Ureter (tissue), 1 donor: ENCODE data around the gene PTPN6. TPM values are rescaled to one million over a fixed set of nuclear protein-coding genes. Genes with fewer than 3 reads are reported as not detected.

Source experiments
- DNase-seq: peaks from one replicate; pipeline ENCODE4 v3.0.0-alpha.2; 2020; ENCODE audit warnings: low spot score
- total RNA-seq: library from RNA; stranded (reverse); gene quantifications from one replicate; pipeline ENCODE4 v1.2.4, GENCODE V29; 2023
- donor health status: DM: yes; HTN: yes; CAD: no.

Gene PTPN6
- total RNA-seq, 1 donor from 2014 or later, result 40.4 TPM

- no peak for DNase-seq
Observed at GRCh38 chr12:6956021-6956727, 5.0 kb downstream of the PTPN6 start.

- DNase-seq, result no peak
Observed at GRCh38 chr12:6957151-6957701, 6.1 kb downstream of the PTPN6 start.

GRCh38 chr12:6957741-6958608 is 6.8 kb downstream of the PTPN6 start:
- no peak for DNase-seq

- no peak for DNase-seq
Observed at GRCh38 chr12:6958609-6959057, 7.5 kb downstream of the PTPN6 start.

- no peak for DNase-seq
Observed at GRCh38 chr12:6959058-6959804, 8.1 kb downstream of the PTPN6 start.

GRCh38 chr12:6959805-6960592 is 8.8 kb downstream of the PTPN6 start:
- DNase-seq, result no peak

GRCh38 chr12:6960593-6961277 is 9.6 kb downstream of the PTPN6 start:
- DNase-seq, result no peak

- DNase-seq, result peak; percentile 81
Observed at GRCh38 chr12:6961278-6961694, 10.1 kb downstream of the PTPN6 start.

- DNase-seq, result no peak
Observed at GRCh38 chr12:6961695-6962284, 10.6 kb downstream of the PTPN6 start.

- DNase-seq, result peak; percentile 86
Observed at GRCh38 chr12:6962285-6963015, 11.3 kb downstream of the PTPN6 start.

- peak; percentile 94 for DNase-seq
Observed at GRCh38 chr12:6963016-6963731, 12.0 kb downstream of the PTPN6 start.

GRCh38 chr12:6963791-6964413 is 12.7 kb downstream of the PTPN6 start:
- no peak for DNase-seq

- no peak for DNase-seq
Observed at GRCh38 chr12:6964605-6965025, 13.5 kb downstream of the PTPN6 start.

GRCh38 chr12:6965026-6965661 is 14.0 kb downstream of the PTPN6 start:
- DNase-seq, result peak; percentile 93

GRCh38 chr12:6965714-6966113 is 14.6 kb downstream of the PTPN6 start:
- no peak for DNase-seq

- DNase-seq, result no peak
Observed at GRCh38 chr12:6966351-6966750, 15.2 kb downstream of the PTPN6 start.

GRCh38 chr12:6967651-6968100 is 16.5 kb downstream of the PTPN6 start:
- DNase-seq, result no peak

- DNase-seq, result no peak
Observed at GRCh38 chr12:6968426-6968825, 17.3 kb downstream of the PTPN6 start.
